Measurements from ENCODE around the gene ERGIC3. TPM values are rescaled to one million over a fixed set of nuclear protein-coding genes. Genes with fewer than 3 reads are reported as not detected.

Gene ERGIC3
- total RNA-seq: 100 to 1,000 TPM; 120 to 136 TPM

DNA sequence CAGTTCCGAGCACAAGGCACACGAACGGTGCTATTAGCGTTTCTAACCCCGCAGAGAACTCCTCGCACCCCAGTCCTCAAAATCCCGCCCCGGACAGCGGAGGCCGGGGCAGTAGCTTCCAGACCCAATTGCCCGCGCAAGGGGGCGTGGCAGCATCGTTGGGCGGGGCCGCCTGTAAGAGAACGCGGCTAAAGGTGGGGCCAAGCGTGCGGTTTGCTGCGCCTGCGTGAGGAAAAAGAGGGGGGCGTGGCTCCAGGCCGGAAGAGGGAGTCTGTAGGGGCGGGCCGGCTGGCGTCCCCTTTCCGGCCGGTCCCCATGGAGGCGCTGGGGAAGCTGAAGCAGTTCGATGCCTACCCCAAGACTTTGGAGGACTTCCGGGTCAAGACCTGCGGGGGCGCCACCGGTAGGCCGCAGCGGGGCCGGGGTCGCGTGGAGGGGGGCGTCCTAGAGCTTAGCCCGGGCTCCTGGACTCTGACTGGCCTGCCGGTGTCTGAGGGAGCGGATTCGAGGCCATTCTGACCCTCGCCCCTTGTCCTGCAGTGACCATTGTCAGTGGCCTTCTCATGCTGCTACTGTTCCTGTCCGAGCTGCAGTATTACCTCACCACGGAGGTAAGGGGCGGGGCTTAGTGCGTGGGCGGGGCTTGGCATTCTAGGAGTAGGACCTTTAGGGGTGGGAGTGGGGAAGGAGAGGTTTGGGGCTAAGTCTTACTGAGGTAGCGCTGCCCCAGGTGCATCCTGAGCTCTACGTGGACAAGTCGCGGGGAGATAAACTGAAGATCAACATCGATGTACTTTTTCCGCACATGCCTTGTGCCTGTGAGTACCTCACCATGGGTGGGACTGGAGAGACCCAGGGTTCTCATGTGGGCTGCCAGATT, at the start of gene ERGIC3:
Gene ERGIC3, plus strand, starts transcription at position 296 of the 880 bp plus-strand sequence. Its CDS starts 20 bp downstream, at position 316.
- 2 to 22% methylated on average over 12 to 56 of the region's 57 CpGs for WGBS, 2 donors
- peak within 1 kb of the TSS; percentile 49 to 55 for H3K4me3 ChIP-seq
- peak; percentile 98 for DNase-seq
- no peaks in the 10 kb centered on the region for H3K36me3 ChIP-seq (replicated peaks in 1 of 2; ENCODE audit: insufficient read depth in 1 of 2, low read depth in 2 of 2)
- no peaks in the 10 kb centered on the region for H3K9me3 ChIP-seq
- peaks cover 15% of the 10 kb centered on the region for H3K4me1 ChIP-seq
- intact Hi-C loops (cut with DNase I): no loop called here
- TF ChIP-seq, protein P1, sequence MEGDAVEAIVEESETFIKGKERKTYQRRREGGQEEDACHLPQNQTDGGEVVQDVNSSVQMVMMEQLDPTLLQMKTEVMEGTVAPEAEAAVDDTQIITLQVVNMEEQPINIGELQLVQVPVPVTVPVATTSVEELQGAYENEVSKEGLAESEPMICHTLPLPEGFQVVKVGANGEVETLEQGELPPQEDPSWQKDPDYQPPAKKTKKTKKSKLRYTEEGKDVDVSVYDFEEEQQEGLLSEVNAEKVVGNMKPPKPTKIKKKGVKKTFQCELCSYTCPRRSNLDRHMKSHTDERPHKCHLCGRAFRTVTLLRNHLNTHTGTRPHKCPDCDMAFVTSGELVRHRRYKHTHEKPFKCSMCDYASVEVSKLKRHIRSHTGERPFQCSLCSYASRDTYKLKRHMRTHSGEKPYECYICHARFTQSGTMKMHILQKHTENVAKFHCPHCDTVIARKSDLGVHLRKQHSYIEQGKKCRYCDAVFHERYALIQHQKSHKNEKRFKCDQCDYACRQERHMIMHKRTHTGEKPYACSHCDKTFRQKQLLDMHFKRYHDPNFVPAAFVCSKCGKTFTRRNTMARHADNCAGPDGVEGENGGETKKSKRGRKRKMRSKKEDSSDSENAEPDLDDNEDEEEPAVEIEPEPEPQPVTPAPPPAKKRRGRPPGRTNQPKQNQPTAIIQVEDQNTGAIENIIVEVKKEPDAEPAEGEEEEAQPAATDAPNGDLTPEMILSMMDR (IDR thresholded peaks at IDR 0.05): no peak
- TF ChIP-seq POLR2A (IDR thresholded peaks at IDR 0.05): peak; percentile 19 to 73 (median 69)
- ATAC-seq: peak; percentile 100
- peak within 1 kb of the TSS; percentile 18 to 85 (median 66) for H3K27ac ChIP-seq
- H3K27me3 ChIP-seq: no peaks in the 10 kb centered on the region

DNA sequence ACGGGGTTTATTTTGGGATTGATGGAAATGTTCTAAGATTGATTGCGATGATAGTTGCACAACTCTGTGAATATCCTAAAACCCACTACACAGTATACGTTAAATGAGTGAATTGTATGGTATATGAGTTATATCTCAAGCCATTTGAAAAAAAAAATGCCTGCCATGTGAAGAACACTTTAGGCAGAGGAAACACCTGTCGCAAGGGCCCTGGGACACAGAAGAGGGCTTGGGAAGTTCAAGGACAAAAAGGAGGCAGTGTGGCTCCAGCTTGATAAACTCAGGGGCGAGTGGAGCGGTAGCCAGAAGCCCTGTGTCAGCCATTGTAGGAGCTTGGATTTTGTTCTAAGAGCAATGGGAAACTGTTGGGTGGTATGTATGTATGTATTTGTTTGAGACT, 49.5 kb upstream of the ERGIC3 start:
- no peaks in the 10 kb centered on the region for H3K9me3 ChIP-seq
- ATAC-seq (no peak), DNase-seq (no peak)
- H3K4me3 ChIP-seq: no peak overlapping the region
- no peak for TF ChIP-seq POLR2A (IDR thresholded peaks at IDR 0.05)
- TF ChIP-seq, protein P1 (IDR thresholded peaks at IDR 0.05): no peak
- H3K27me3 ChIP-seq: no peaks in the 10 kb centered on the region
- no peaks in the 10 kb centered on the region for H3K4me1 ChIP-seq
- intact Hi-C loops (cut with DNase I): no loop called here
- H3K36me3 ChIP-seq (replicated peaks in 1 of 2; ENCODE audit: insufficient read depth in 1 of 2, low read depth in 2 of 2): peaks cover 4 to 20% of the 10 kb centered on the region in 2 donors
- WGBS, 2 donors: 92 to 97% methylated on average over 6 of the region's 6 CpGs
- H3K27ac ChIP-seq: no peak overlapping the region

DNA sequence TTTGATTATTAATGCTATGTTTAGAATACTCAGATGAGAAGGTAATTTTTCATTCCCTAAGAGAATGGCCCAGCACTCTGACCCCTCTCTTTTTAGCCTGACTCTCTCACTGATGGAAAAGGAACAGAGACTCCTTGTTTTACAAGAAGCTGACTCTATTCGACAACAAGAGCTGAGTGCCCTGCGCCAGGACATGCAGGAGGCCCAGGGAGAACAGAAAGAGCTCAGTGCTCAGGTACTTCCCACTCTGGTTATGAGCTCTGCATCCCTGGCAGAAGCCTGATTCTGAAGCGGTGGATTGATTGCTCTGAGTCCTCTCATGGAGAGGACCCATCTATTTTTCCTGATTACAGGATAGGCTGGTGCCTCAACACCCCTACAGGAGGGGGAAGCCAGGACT, 45.4 kb upstream of the ERGIC3 start:
- 87 to 91% methylated on average over 2 to 3 of the region's 3 CpGs for WGBS, 2 donors
- TF ChIP-seq POLR2A (IDR thresholded peaks at IDR 0.05): no peak
- TF ChIP-seq, protein P1 (IDR thresholded peaks at IDR 0.05): no peak
- H3K4me3 ChIP-seq: no peak overlapping the region
- DNase-seq (no peak), ATAC-seq (no peak)
- H3K27ac ChIP-seq: no peak overlapping the region
- H3K27me3 ChIP-seq: no peaks in the 10 kb centered on the region
- peaks cover 4 to 29% of the 10 kb centered on the region in 2 donors for H3K36me3 ChIP-seq (replicated peaks in 1 of 2; ENCODE audit: insufficient read depth in 1 of 2, low read depth in 2 of 2)
- no peaks in the 10 kb centered on the region for H3K4me1 ChIP-seq
- H3K9me3 ChIP-seq: no peaks in the 10 kb centered on the region
- intact Hi-C loops (cut with DNase I): no loop called here

DNA sequence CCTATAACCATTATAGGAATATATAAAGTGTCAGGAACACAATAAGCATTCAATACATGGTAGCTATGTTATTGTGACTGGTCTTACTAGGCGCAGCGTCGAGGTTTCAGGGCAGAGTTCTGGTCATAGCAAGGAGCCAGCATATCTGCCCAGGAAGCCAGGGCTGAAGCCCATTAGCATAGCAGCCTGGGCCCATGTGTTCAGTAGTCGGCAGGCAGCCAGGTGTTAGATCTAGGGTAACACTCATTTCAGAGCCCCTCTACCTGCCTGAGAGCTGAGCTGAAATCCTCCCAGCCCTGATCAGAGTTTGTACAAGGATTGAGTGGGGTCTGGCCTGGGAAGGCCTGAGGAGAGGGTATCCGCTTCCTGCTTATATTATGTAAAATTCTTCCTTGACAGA, 44.6 kb upstream of the ERGIC3 start:
- Histone ChIP-seq H3K4me3 (no peak overlapping the region), H3K36me3 (replicated peaks in 1 of 2; ENCODE audit: insufficient read depth in 1 of 2, low read depth in 2 of 2) (peaks cover 4 to 32% of the 10 kb centered on the region in 2 donors), H3K4me1 (no peaks in the 10 kb centered on the region), H3K9me3 (no peaks in the 10 kb centered on the region), H3K27me3 (no peaks in the 10 kb centered on the region), H3K27ac (no peak overlapping the region)
- no peak for TF ChIP-seq POLR2A (IDR thresholded peaks at IDR 0.05)
- TF ChIP-seq, protein P1 (IDR thresholded peaks at IDR 0.05): no peak
- ATAC-seq: no peak
- WGBS, 2 donors: 93 to 97% methylated on average over 4 to 5 of the region's 5 CpGs
- DNase-seq: no peak
- intact Hi-C loops (cut with DNase I): no loop called here
